NCI-H748 (cell line): ENCODE measurements around the gene ILDR1.

Experiments
- DNase-seq: peaks from one replicate; lab custom pipeline; 2025; ENCODE audit not compliant: unreplicated experiment; lab: John Stamatoyannopoulos, UW

The ILDR1 gene

DNA sequence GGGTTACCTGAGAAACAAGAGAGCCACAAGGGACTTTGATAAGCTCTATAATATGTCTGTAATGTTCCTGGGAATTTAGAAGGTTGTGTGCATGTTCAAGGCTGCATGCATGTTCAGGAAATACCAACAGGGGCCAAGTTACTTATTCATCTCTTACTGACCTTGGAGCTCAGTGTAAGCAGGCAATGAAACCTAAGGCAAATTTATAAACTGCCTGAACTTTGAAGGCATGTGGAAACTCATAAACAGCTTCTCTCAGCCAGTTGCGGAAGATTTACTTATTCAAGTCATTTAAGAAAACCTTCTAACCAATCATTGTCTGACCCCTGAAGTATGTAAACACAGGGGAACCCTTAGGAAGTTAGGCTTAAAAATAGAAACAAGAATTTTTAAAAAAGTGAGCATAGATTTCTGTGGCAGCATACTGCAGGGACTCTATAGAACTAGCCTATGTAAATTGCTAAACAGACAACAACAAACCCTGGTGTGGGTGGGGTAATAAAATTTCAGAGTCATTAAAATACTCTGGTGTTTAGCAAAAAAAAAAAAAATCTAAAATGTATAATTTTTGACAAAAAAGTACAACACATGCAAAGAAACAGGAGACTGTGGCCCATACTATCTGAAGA is 70.6 kb downstream of the ILDR1 start:
- DNase-seq = no peak

DNA sequence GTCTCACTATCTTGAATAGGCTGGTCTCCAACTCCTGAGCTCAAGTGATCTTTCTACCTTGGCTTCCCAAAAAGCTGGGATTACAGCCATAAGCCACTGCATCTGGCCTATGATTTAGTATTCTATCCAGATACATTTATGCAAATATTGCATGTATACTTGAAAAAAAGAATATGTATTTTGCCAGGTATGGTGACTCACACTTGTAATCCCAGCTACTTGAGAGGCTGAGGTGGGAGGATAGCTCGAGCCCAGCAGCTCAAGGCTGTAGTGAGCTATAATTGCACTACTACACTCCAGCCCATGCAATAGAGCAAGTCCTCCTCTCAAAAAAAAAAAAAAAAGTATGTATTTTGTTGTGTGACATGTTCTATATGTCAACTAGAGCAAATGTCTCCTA is 73.4 kb downstream of the ILDR1 start:
- no peak for DNase-seq

DNA sequence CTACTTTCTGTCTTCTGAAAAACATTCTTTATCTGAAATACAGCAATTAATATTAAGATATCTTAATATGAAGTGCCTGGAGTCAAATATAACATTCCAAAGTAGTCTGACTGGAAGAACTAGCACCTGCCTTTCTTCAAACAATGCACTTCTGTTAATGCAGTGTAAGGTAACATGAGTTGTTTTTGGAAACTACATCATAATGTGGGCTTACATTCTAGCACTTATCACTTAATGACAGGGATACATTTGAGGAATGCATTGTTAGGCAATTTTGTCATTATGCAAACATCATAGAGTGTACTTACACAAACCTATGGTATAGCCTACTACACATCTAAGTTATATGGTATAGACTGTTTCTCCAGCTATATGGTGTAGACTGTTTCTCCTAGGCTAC is 78.6 kb downstream of the ILDR1 start:
- peak; percentile 84 for DNase-seq

DNA sequence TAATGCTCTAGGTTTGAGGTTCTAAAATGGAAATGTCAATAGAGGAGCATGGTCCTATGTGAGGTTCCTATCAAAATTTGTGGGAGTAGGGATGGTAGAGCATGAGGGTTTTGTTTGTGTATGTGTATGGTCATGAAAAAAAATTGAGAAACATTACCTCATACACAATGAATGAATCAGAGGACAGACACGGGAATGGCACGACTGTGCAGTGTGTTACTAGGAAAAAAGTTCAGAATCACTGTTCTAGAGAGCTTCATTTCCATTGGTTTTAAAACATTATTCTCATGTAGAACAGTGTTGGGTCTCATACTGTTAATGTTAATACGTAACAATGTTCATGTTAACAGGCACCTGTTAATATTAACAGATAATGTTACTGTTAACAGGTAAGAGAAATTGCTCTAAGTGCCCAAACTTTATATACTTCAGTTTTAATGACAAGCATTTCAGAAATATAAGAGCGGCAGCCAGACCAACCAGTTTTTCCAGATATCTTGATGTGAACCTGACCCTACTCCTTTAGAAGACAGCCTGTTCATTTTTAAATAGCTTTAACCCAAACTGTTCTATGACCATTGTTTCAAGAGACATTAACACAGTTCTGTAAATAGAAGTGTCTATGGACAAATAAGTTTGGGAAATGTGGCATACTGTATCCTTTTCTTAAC is 79.8 kb downstream of the ILDR1 start:
- DNase-seq = peak; percentile 54

- no peak for DNase-seq
Measured at GRCh38 chr3:121941592-121941991, 80.5 kb downstream of the ILDR1 start.

GRCh38 chr3:121938141-121938855 is 83.7 kb downstream of the ILDR1 start:
- peak; percentile 24 for DNase-seq
